NCI-H2171 (cell line): ENCODE results near the gene GREB1L.
"Not testable (repeated sequence)": the region's sequence is repeated elsewhere in the genome, so short reads cannot be mapped to it uniquely, and the experiment has no call there.

ENCODE experiments used
- DNase-seq: peaks from one replicate; lab custom pipeline; 2025; lab: John Stamatoyannopoulos, UW

Gene GREB1L

DNA sequence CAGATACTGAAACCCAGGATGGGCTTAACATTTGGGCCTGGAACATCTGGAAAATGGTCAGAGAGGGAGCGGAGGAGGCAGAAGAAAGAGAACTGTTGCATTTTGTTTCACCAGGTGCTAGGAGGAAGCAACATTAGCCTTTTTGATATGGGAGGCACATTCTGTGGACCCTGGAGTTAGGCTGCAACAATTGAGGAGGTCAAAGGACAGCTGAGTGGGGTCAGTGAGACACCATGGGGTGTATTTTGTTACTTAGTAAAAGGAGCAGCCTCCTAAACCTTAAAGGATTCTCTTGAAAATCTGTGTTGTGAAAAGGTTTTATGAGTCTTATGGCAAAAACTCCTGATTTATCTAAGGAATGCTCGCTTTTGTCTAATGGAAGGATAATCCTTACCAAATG is 124.9 kb downstream of the GREB1L start:
- DNase-seq: no peak

DNA sequence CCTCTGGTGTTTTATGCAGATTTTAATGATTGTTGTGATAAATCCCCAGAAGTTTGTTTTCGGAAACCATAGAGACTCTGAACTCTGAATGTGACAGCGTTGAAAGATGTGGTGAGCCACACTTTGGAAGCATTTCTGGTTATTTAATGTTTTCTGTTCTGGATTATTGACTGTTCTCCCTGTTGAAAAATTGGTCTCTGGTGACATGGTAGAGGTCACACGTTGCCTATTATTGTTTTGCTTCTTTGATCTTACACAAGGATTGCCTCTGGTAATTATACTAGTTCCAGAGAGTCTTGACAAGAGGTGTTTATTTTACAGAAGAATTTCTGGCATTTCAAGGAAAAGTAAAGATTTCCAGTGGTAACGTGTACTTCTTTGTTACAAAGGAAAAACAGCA is 127.1 kb downstream of the GREB1L start:
- no peak for DNase-seq

DNA sequence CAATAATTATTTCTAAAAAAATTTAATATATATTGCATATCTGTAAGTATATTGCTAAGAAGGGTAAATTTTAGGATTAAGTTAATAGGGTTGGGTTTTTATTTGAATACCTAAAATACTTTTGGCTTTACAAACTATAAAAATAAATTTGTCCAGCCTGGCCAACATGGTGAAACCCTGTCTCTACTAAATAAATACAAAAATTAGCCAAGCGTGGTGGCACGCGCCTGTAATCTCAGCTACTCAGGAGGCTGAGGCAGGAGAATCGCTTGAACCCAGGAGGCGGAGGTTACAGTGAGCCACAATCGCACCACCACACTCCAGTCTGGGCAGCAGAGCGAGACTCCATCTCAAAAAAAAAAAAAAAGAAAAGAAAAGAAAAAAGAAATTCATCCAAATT is 127.6 kb downstream of the GREB1L start:
- DNase-seq: not testable (repeated sequence)

DNA sequence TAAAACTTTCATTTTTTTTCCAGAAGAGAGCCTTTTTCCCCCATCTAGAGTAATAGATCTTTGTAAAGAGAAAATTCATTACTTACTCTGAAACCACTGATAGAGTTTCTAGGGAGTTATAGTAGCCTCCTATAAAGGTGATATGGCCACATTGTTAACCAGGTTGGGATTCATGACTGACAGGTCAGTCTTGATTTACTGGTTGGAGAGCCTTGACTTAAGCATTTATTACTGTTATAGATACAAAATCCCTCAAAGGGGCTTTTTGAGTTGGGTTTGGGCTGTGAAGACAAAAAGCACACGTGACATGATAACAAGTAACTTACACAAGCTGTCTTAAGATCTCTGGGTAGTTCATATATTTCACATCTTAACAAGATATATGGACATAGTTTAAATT is 141.0 kb downstream of the GREB1L start:
- no peak for DNase-seq

DNA sequence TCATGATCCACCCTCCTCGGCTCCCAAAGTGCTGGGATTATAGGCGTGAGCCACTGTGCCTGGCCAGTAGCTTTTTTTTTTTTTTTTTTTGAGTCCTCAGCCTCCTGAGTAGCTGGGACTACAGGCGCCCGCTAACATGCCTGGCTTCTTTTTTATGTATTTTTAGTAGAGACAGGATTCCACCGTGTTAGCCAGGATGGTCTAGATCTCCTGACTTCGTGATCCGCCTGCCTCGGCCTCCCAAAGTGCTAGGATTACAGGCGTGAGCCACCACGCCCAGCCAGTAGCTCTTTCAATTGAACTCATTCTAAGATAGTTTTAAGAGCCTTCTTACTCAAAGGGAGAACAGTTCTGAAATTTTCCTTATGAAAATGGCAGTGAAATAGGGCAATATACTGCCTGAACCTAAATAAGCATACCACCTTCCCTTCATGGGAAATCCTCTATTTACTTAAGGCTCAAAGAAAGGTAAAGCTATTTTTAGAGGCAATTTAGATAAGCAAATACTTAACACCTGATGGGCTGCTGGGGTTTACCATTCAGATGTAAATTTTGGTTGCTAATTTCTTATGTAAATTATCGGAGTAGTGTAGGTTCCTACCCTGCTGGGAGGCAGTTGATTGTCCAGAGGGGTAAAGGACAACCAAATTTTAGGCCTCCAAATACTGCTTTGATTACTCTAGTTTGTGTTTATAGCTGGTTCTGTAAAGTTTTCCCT is 144.7 kb downstream of the GREB1L start:
- no peak for DNase-seq

DNA sequence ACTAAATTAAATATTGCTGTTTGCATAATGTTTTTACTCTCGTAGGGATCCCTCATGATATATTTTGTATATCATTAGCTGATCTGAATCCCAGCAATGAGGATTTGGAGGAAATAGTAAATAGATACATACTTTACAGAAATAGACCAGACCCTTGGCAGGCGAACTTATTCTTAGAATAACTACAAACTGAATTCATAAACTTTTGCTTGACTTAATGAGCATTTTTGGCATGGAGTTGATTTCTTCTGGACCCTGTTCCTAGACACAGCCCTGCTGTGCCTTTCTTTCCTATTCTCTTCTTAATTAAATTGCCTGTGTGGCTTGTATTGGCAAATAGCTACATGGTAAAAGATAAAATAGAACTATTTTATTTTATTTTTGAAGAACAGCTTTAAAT is 145.9 kb downstream of the GREB1L start:
- no peak for DNase-seq

DNA sequence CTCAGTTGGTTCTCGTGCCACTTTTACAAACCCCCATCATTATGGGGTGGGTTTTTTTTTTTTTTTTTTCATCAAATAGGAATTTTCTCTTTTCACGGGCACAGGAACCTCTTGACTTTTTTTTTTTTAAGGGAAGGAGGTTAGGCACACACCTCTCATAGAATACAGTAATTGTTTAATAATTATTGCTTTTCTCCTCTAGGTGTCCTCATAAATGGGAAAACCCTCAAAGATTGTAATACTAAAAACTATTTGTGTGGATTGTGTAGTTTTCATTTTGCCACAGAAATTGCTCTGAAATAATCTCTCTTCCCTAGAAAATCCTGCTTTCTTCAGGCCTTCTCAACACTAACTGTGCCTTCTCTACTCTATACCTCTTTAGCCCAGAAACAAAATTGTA is 147.3 kb downstream of the GREB1L start:
- no peak for DNase-seq

DNA sequence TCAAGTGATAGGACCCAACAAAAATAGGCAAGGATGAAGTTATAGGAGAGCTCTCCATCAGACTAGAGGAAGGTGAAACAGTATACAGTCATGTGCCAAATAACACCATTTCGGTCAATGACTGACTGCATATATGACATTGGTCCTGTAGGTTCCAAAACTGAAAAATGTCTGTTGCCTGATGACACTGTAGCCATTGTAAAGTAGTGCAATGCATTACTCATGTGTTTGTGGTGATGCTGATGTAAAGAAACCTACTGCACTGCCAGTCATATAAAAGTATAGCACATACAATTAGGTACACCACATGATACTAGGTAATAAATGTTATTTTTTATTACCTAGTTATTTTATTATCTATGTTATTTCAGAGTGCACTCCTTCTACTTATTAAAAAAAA is 147.9 kb downstream of the GREB1L start:
- no peak for DNase-seq

DNA sequence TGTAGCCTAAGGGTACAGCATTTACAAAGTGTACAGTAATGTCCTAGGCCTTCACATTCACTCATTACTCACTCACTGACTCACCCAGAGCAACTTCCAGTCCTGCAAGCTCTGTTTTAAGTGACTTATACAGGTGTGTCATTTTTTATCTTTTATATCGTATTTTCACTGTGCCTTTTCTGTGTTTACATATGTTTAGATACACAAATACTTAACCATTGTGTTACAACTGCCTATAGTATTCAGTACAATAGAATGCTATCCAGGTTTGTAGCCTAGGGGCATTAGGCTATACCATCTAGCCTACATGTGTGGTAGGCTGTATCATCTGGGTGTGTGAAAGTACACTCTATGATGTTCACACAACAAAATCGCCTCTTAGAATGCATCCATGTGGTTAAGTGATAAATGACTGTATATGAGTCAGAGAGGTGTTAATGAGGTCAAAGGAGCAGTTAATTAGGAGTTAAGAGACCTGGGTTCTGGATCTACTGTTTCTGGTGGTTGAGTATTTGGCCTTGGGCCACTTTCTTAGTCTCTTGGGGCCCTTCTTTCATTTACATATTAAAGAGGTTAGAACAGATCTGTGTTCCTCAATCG is 149.1 kb downstream of the GREB1L start:
- DNase-seq: no peak

DNA sequence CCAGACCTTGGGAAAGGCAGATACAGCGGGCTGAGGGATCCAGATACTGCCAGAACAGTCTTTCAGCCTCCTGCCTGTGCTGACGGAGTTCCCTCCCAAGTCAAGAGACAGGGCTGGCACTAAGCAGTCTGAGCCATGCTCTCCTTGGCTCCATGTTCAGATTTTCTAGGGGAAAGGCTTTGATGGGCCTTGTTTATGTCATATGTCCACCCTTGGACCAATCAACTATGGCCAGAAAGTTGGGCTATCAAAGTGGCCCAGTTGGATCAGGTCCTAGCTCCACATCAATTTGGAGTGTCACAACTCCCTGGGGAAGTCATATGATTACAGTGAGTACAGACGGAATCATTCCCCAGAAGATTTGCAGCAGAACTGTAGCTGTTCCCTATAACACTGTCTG is 152.0 kb downstream of the GREB1L start:
- no peak for DNase-seq

- no peak for DNase-seq
Measured at GRCh38 chr18:21398121-21398520, 156.1 kb downstream of the GREB1L start.

GRCh38 chr18:21402272-21402671 is 160.2 kb downstream of the GREB1L start:
- DNase-seq: no peak

- DNase-seq: no peak
Measured at GRCh38 chr18:21404426-21404825, 162.4 kb downstream of the GREB1L start.

DNA sequence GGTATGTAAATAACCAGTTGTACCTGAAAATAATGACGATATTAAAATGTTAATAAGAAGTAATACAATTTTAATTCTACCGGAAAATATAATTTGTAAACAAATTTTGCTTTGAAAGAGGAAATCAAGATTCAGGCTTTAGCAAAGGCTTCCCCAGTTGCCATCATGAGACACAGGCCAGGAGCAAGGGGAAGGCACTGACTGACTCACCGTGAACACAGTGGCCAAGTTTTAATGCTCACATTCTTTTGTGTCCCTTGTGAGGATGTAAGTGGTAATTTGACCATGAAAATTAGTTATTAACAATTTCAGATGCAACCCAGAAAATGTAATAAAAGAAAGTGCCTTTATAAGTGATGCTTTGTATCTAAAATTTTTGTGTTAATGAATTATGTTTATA is 164.1 kb downstream of the GREB1L start:
- no peak for DNase-seq

GRCh38 chr18:21408681-21409080 is 166.6 kb downstream of the GREB1L start:
- no peak for DNase-seq

DNA sequence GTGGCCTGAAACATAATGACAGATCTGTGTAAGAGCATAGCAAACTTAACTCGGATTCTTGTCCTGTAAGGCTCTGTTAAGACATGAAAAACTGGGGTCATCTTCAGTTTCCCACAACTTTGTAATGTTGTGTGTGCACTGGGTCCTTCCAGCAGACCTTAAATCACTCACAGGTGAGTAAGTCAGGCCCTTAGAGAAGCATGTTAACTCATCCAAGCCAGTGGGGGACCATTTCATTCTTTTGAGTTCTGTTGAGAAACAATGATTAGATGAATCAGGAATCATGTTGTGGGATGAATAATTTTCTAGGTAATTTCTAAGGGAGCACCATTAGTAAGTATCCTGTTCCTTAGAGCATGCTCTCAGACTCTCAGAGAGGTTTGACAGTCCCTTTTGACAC is 191.4 kb downstream of the GREB1L start:
- no peak for DNase-seq

DNA sequence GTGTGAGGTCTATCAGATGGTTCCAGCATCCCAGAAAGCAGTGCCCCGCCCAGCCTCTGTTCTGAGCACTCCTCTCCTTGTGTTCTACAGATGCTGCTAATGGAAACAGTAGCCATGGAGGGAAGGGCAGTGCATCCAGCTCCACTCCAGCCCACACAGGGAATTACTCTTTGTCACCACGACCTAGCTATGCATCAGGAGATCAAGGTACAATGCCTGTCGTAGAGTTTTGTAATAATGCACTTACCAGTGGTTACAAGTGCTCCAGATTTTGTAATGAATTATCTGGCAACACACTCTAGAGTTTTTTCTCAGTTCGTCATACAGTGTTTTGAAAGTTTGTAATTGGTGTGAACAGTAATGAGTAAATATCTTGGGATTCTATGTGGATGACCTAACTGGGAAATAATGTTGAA is 197.4 kb downstream of the GREB1L start:
- no peak for DNase-seq

GRCh38 chr18:21441670-21442069 is 199.6 kb downstream of the GREB1L start:
- no peak for DNase-seq

- DNase-seq: no peak
Measured at GRCh38 chr18:21443776-21444464, 201.9 kb downstream of the GREB1L start.

DNA sequence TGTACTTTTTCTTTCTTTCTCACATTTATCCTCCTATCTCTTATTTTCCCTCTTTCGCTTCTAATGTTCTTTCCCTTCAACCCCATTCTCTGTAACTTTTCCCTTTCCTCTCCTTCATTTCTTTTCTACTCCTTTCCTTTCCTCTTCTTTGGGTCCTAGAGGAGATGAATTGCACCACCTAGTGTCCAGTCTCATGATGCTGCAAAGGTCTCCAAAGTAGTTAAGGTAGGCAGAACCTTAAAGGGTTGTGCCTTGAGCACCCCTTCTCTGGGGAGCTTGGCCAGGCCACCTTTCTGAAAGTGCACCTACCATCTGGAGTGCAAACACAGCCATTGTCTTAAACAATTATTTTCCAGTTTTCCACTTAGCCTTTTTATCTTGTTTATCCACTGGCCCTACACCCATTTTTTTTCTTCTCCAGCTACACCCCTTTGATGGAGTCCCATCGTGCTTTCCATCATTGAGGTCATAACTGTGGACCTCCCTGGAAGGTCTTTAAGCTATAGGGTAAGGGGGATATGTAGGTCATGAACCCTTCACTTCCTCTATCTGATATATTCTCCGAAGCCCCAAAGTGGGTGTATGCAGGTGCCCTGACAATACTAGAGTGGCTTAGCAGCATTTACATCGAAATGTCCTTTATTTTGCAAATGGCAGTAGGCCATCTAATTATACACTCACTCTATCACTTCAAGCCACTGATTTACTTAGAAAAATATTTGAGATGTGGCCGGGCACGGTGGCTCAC is 202.6 kb downstream of the GREB1L start:
- DNase-seq: no peak

GRCh38 chr18:21448299-21448698 is 206.3 kb downstream of the GREB1L start:
- DNase-seq: no peak

GRCh38 chr18:21449367-21450290 is 207.6 kb downstream of the GREB1L start:
- no peak for DNase-seq
